T-helper 2 cell treated with Interferon-gamma antibody and Interleukin-4, amounts not matched to agents 5 μg/mL and 100 μg/mL, for 36 hours (primary cell): Measurements from ENCODE around the gene ZNF524.

Source experiments
- DNase-seq: peaks from one replicate; pipeline ENCODE4 v3.0.0; 2021; ENCODE audit warnings: low spot score
- H3K27ac Mint-ChIP-seq: one replicate; pipeline ENCODE4 v1.8.0; 2021; ENCODE audit warnings: mild to moderate bottlenecking, mixed read lengths
- H3K27me3 Mint-ChIP-seq: one replicate; pipeline ENCODE4 v1.8.0; 2021; ENCODE audit warnings: low read depth, mixed read lengths
- H3K36me3 Mint-ChIP-seq: one replicate; pipeline ENCODE4 v1.8.0; 2021; ENCODE audit warnings: low read depth, mixed read lengths
- H3K4me1 Mint-ChIP-seq: one replicate; pipeline ENCODE4 v1.8.0; 2021; ENCODE audit warnings: low read depth, mixed read lengths
- H3K4me3 Mint-ChIP-seq: one replicate; pipeline ENCODE4 v1.8.0; 2022; ENCODE audit warnings: mild to moderate bottlenecking, moderate library complexity, mixed read lengths
- H3K9me3 Mint-ChIP-seq: one replicate; pipeline ENCODE4 v1.8.0; 2021; ENCODE audit warnings: mixed read lengths

The ZNF524 gene

GRCh38 chr19:55624109-55625003 lies 24.3 kb downstream of the ZNF524 start, which contains the start of gene ZNF784:
Gene ZNF784 (minus strand): TSS chr19:55624566. CDS start chr19:55624561, 5 bp downstream.
- peak within 1 kb of the TSS; percentile 93 for H3K4me3 Mint-ChIP-seq
- peaks cover 33% of the 10 kb centered on the region for H3K4me1 Mint-ChIP-seq
- peak; percentile 91 for DNase-seq
- H3K36me3 Mint-ChIP-seq: peaks cover 9% of the 10 kb centered on the region
- peaks cover 3% of the 10 kb centered on the region for H3K9me3 Mint-ChIP-seq
- peak within 1 kb of the TSS; percentile 99 for H3K27ac Mint-ChIP-seq
- peaks cover 9% of the 10 kb centered on the region for H3K27me3 Mint-ChIP-seq

- peak overlapping the region; percentile 99 for H3K27ac Mint-ChIP-seq
- peaks cover 9% of the 10 kb centered on the region for H3K27me3 Mint-ChIP-seq
- peaks cover 33% of the 10 kb centered on the region for H3K4me1 Mint-ChIP-seq
- no peak for DNase-seq
- peak overlapping the region; percentile 93 for H3K4me3 Mint-ChIP-seq
- H3K36me3 Mint-ChIP-seq: peaks cover 9% of the 10 kb centered on the region
- peaks cover 3% of the 10 kb centered on the region for H3K9me3 Mint-ChIP-seq
These were observed 24.9 kb downstream of the ZNF524 start for GRCh38 chr19:55625004-55625326.

GRCh38 chr19:55626350-55626749 lies 26.3 kb downstream of the ZNF524 start:
- H3K36me3 Mint-ChIP-seq: no peaks in the 10 kb centered on the region
- H3K9me3 Mint-ChIP-seq: peaks cover 3% of the 10 kb centered on the region
- H3K27me3 Mint-ChIP-seq: peaks cover 9% of the 10 kb centered on the region
- DNase-seq: peak; percentile 70
- peak overlapping the region; percentile 82 for H3K27ac Mint-ChIP-seq
- H3K4me1 Mint-ChIP-seq: peaks cover 29% of the 10 kb centered on the region
- peak overlapping the region; percentile 76 for H3K4me3 Mint-ChIP-seq

GRCh38 chr19:55632463-55632834 lies 32.4 kb downstream of the ZNF524 start:
- Mint-ChIP-seq H3K27me3 (peaks cover 6% of the 10 kb centered on the region), H3K9me3 (no peaks in the 10 kb centered on the region), H3K36me3 (peaks cover 20% of the 10 kb centered on the region), H3K4me1 (peaks cover 32% of the 10 kb centered on the region), H3K4me3 (peak overlapping the region; percentile 22), H3K27ac (peak overlapping the region; percentile 44)
- DNase-seq: peak; percentile 79

- peaks cover under 1% of the 10 kb centered on the region for H3K27me3 Mint-ChIP-seq
- peaks cover 36% of the 10 kb centered on the region for H3K4me1 Mint-ChIP-seq
- peaks cover 27% of the 10 kb centered on the region for H3K36me3 Mint-ChIP-seq
- no peak for DNase-seq
- H3K27ac Mint-ChIP-seq: peak overlapping the region; percentile 54
- peak overlapping the region; percentile 99 for H3K4me3 Mint-ChIP-seq
- peaks cover under 1% of the 10 kb centered on the region for H3K9me3 Mint-ChIP-seq
These were observed 33.8 kb downstream of the ZNF524 start for GRCh38 chr19:55633861-55634260.

GRCh38 chr19:55635334-55635717 lies 35.2 kb downstream of the ZNF524 start:
- peaks cover 3% of the 10 kb centered on the region for H3K9me3 Mint-ChIP-seq
- peaks cover 31% of the 10 kb centered on the region for H3K36me3 Mint-ChIP-seq
- H3K27ac Mint-ChIP-seq: peak overlapping the region; percentile 100
- peak overlapping the region; percentile 99 for H3K4me3 Mint-ChIP-seq
- no peaks in the 10 kb centered on the region for H3K27me3 Mint-ChIP-seq
- peaks cover 42% of the 10 kb centered on the region for H3K4me1 Mint-ChIP-seq
- DNase-seq: no peak

- Mint-ChIP-seq H3K4me3 (peak overlapping the region; percentile 99), H3K27ac (peak overlapping the region; percentile 100), H3K9me3 (peaks cover 3% of the 10 kb centered on the region), H3K4me1 (peaks cover 44% of the 10 kb centered on the region), H3K36me3 (peaks cover 31% of the 10 kb centered on the region), H3K27me3 (no peaks in the 10 kb centered on the region)
- DNase-seq: no peak
These were observed 35.9 kb downstream of the ZNF524 start for GRCh38 chr19:55635856-55636440.

GRCh38 chr19:55636723-55637122 lies 36.6 kb downstream of the ZNF524 start:
- no peak for DNase-seq
- H3K27ac Mint-ChIP-seq: peak overlapping the region; percentile 24
- H3K9me3 Mint-ChIP-seq: peaks cover 3% of the 10 kb centered on the region
- H3K36me3 Mint-ChIP-seq: peaks cover 31% of the 10 kb centered on the region
- peaks cover 41% of the 10 kb centered on the region for H3K4me1 Mint-ChIP-seq
- no peaks in the 10 kb centered on the region for H3K27me3 Mint-ChIP-seq
- peak overlapping the region; percentile 99 for H3K4me3 Mint-ChIP-seq

- H3K4me3 Mint-ChIP-seq: peak overlapping the region; percentile 16
- H3K27me3 Mint-ChIP-seq: no peaks in the 10 kb centered on the region
- DNase-seq: no peak
- peak overlapping the region; percentile 62 for H3K27ac Mint-ChIP-seq
- H3K9me3 Mint-ChIP-seq: peaks cover 3% of the 10 kb centered on the region
- H3K36me3 Mint-ChIP-seq: peaks cover 31% of the 10 kb centered on the region
- peaks cover 39% of the 10 kb centered on the region for H3K4me1 Mint-ChIP-seq
These were observed 37.4 kb downstream of the ZNF524 start for GRCh38 chr19:55637534-55637933.

GRCh38 chr19:55638864-55639359 lies 38.8 kb downstream of the ZNF524 start:
- Mint-ChIP-seq H3K4me3 (peak overlapping the region; percentile 46), H3K27me3 (no peaks in the 10 kb centered on the region), H3K9me3 (peaks cover 3% of the 10 kb centered on the region), H3K4me1 (peaks cover 44% of the 10 kb centered on the region), H3K36me3 (peaks cover 36% of the 10 kb centered on the region), H3K27ac (peak overlapping the region; percentile 72)
- peak; percentile 58 for DNase-seq

- peak; percentile 68 for DNase-seq
- Mint-ChIP-seq H3K4me3 (peak overlapping the region; percentile 78), H3K36me3 (peaks cover 31% of the 10 kb centered on the region), H3K27me3 (no peaks in the 10 kb centered on the region), H3K4me1 (peaks cover 44% of the 10 kb centered on the region), H3K27ac (peak overlapping the region; percentile 77), H3K9me3 (peaks cover 3% of the 10 kb centered on the region)
These were observed 40.0 kb downstream of the ZNF524 start for GRCh38 chr19:55640043-55640576.

- Mint-ChIP-seq H3K36me3 (peaks cover 31% of the 10 kb centered on the region), H3K9me3 (peaks cover 3% of the 10 kb centered on the region), H3K4me3 (peak within 1 kb of the TSS; percentile 88), H3K27ac (peak within 1 kb of the TSS; percentile 88), H3K4me1 (peaks cover 39% of the 10 kb centered on the region), H3K27me3 (no peaks in the 10 kb centered on the region)
- peak; percentile 70 for DNase-seq
These were observed 40.7 kb downstream of the ZNF524 start, which contains the start of gene ZNF580 for GRCh38 chr19:55640577-55641425. Gene ZNF580 (plus strand): TSS chr19:55641002. CDS start chr19:55642509, 1,507 bp downstream.

- H3K4me1 Mint-ChIP-seq: peaks cover 31% of the 10 kb centered on the region
- H3K9me3 Mint-ChIP-seq: peaks cover 3% of the 10 kb centered on the region
- H3K4me3 Mint-ChIP-seq: peak overlapping the region; percentile 88
- H3K27ac Mint-ChIP-seq: peak overlapping the region; percentile 88
- H3K27me3 Mint-ChIP-seq: no peaks in the 10 kb centered on the region
- DNase-seq: no peak
- peaks cover 24% of the 10 kb centered on the region for H3K36me3 Mint-ChIP-seq
These were observed 41.5 kb downstream of the ZNF524 start for GRCh38 chr19:55641426-55642152.
